SU-DHL-6 (cell line): ENCODE measurements around the gene BAG3.

ENCODE experiments used
- EZH2phosphoT487 ChIP-seq: fragments of 200-600 bp; sonication (generic), shearing (Covaris generic); conservative IDR thresholded peaks from 2 replicates; pipeline ENCODE4 v1.6.1; 2018; ENCODE audit warnings: mild to moderate bottlenecking, antibody characterized with exemption, low read length, moderate library complexity, mixed read lengths
- TF ChIP-seq, protein P1 (sequence below): fragments of 200-600 bp; sonication (generic); IDR thresholded peaks from one replicate; pipeline ENCODE4 v1.5.1; 2017; ENCODE audit warnings: antibody characterized with exemption, mild to moderate bottlenecking, low read length, moderate library complexity; ENCODE audit not compliant: insufficient read depth, poor library complexity, severe bottlenecking

- no peak for TF ChIP-seq EZH2phosphoT487
- TF ChIP-seq, protein P1, sequence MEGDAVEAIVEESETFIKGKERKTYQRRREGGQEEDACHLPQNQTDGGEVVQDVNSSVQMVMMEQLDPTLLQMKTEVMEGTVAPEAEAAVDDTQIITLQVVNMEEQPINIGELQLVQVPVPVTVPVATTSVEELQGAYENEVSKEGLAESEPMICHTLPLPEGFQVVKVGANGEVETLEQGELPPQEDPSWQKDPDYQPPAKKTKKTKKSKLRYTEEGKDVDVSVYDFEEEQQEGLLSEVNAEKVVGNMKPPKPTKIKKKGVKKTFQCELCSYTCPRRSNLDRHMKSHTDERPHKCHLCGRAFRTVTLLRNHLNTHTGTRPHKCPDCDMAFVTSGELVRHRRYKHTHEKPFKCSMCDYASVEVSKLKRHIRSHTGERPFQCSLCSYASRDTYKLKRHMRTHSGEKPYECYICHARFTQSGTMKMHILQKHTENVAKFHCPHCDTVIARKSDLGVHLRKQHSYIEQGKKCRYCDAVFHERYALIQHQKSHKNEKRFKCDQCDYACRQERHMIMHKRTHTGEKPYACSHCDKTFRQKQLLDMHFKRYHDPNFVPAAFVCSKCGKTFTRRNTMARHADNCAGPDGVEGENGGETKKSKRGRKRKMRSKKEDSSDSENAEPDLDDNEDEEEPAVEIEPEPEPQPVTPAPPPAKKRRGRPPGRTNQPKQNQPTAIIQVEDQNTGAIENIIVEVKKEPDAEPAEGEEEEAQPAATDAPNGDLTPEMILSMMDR = no peak
These were observed 64.7 kb downstream of the BAG3 start for GRCh38 chr10:119715628-119716505.
